ENCODE measurements around the gene INO80C.
"Not testable (repeated sequence)": the region's sequence is repeated elsewhere in the genome, so short reads cannot be mapped to it uniquely, and the experiment has no call there.

INO80C gene

DNA sequence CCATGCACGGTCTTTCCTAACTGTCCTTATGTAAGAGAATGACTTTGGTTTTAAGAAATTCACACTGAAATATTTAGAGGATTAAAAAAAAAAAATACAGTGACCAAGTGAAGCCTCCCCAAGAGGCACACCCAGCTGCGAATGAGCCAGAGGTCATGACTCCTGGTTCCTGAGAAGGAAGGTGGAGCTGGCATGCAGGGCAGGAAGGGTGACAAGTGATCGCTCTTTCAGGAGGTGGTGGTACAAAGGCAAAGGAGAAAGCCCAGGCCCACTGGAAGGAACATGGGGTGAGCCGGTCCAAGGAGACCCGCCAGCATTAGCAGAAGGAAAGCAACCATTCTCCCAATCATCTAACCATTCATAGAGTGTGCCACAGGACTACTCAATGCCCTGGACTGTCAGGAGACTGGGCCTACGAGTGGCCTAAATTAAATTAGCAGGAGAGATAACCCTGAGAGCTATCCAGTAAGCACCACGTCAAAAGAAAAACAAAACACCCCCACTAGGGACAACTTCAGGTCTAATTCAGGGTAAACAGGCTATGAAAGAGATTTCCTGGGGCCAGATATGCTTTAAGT lies 7.8 kb downstream of the INO80C start:
- TF ChIP-seq, protein P1, sequence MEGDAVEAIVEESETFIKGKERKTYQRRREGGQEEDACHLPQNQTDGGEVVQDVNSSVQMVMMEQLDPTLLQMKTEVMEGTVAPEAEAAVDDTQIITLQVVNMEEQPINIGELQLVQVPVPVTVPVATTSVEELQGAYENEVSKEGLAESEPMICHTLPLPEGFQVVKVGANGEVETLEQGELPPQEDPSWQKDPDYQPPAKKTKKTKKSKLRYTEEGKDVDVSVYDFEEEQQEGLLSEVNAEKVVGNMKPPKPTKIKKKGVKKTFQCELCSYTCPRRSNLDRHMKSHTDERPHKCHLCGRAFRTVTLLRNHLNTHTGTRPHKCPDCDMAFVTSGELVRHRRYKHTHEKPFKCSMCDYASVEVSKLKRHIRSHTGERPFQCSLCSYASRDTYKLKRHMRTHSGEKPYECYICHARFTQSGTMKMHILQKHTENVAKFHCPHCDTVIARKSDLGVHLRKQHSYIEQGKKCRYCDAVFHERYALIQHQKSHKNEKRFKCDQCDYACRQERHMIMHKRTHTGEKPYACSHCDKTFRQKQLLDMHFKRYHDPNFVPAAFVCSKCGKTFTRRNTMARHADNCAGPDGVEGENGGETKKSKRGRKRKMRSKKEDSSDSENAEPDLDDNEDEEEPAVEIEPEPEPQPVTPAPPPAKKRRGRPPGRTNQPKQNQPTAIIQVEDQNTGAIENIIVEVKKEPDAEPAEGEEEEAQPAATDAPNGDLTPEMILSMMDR (conservative IDR thresholded peaks at IDR 0.05; ENCODE audit: low read depth, low read length) = no peak
- DNase-seq (ENCODE audit: low read depth) = no peak
- H3K4me3 ChIP-seq (ENCODE audit: low read depth, low read length) = no peak overlapping the region

DNA sequence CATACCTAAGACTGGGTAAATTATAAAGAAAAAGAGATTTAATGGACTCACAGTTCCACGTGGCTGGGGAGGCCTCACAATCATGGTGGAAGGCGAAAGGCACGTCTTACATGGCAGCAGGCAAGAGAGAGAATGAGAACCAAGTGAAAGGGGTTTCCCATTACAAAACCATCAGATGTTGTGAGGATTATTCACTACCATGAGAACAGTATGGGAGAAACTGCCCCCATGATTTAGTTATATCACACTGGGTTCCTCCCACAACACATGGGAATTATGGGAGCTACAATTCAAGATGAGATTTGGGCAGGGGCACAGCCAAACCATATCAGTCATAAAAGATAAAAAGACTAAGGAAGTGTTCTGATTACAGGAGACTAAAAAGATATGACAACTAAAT lies 8.5 kb downstream of the INO80C start:
- not testable (repeated sequence) for H3K4me3 ChIP-seq (ENCODE audit: low read depth, low read length); DNase-seq (ENCODE audit: low read depth)

DNA sequence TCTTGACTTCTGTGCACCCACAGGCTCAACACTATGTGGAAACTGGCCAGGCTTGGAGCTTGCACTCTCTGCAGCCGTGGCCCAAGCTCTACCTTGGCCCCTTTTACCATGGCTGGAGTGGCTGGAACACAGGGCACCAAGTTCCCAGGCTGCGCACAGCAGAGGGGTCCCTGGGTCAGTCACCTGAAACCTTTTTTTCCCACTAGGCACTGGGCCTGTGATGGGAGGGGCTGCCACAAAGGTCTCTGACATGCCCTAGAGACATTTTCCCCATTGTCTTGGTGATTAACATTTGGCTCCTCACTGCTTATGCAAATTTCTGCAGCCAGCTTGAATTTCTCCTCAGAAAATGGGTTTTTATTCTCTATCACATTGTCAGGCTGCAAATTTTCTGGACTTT lies 9.4 kb downstream of the INO80C start:
- H3K4me3 ChIP-seq (ENCODE audit: low read depth, low read length); DNase-seq (ENCODE audit: low read depth): not testable (repeated sequence)

DNA sequence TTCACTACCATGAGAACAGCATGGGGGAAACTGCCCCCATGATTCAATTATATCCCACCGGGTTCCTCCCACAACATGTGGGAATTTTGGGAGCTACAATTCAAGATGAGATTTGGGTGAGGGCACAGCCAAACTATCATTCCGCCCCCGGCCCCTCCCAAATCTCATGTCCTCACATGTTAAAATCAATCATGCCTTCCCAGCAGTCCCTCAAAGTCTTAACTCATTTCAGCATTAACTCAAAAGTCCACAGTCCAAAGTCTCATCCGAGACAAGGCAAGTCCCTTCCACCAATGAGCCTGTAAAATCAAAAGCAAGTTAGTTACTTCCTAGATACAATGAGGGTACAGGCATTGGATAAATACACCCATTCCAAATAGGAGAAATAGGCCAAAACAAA lies 10.2 kb downstream of the INO80C start:
- not testable (repeated sequence) for DNase-seq (ENCODE audit: low read depth); H3K4me3 ChIP-seq (ENCODE audit: low read depth, low read length)

DNA sequence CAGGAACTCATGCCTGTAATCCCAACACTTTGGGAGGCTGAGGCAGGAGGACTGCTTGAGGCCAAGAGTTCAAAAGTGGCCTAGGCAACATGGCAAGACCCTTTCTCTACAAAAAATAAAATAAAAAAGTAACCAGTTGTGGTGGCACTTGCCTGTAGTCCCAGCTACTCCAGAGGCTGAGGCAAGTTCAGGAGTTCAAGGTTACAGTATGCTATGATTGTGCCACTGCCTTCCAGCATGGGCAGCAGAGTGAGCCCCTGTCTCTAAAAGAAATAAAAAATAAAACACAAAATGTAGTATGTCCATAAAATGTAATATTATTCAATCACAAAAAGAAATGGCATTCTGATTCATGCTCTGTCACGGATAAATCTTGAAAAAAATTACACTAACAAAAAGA lies 11.9 kb downstream of the INO80C start:
- no peak for DNase-seq (ENCODE audit: low read depth)
- TF ChIP-seq, protein P1 (conservative IDR thresholded peaks at IDR 0.05; ENCODE audit: low read depth, low read length) = no peak
- H3K4me3 ChIP-seq (ENCODE audit: low read depth, low read length) = no peak overlapping the region

DNA sequence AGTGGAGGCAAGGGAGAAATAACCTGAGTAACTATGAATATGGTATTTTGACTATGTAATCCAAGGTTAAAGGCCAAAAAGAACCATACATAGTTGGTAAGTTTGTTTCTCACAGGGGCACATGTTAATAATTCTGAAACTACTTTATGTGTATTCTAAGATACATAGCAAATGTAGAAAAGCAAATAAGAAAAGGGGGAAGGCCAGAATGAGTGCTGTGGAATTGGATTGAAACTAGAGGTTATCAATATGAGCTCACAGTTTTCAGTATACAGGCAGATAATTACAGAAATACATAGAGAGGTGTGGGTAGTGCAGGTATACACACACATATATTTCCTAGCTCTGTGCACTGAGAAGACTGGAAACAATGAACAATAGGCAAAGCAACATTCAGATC lies 13.7 kb downstream of the INO80C start:
- no peak for DNase-seq (ENCODE audit: low read depth)
- H3K4me3 ChIP-seq (ENCODE audit: low read depth, low read length) = no peak overlapping the region
- TF ChIP-seq, protein P1 (conservative IDR thresholded peaks at IDR 0.05; ENCODE audit: low read depth, low read length) = no peak

DNA sequence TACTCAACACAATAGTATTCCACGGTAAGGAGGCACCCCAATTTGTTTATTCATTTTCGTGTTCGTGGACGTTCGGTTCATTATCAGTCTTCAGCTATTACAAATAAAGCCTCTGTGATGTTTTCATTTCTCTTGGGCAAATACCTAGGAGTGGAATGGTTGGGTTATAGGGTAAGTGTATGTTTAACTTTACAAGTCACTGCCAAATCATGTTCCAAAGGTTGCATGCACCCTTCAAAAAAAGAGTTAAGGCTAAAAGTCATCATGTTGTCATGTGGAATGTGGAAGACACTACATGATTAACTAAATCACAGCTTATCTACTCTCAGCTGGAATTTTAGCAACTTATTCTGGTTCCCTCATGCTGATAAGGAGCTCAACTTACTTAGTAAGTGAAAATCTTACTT lies 15.8 kb downstream of the INO80C start:
- TF ChIP-seq, protein P1 (conservative IDR thresholded peaks at IDR 0.05; ENCODE audit: low read depth, low read length) = no peak
- DNase-seq (ENCODE audit: low read depth) = no peak
- no peak overlapping the region for H3K4me3 ChIP-seq (ENCODE audit: low read depth, low read length)

DNA sequence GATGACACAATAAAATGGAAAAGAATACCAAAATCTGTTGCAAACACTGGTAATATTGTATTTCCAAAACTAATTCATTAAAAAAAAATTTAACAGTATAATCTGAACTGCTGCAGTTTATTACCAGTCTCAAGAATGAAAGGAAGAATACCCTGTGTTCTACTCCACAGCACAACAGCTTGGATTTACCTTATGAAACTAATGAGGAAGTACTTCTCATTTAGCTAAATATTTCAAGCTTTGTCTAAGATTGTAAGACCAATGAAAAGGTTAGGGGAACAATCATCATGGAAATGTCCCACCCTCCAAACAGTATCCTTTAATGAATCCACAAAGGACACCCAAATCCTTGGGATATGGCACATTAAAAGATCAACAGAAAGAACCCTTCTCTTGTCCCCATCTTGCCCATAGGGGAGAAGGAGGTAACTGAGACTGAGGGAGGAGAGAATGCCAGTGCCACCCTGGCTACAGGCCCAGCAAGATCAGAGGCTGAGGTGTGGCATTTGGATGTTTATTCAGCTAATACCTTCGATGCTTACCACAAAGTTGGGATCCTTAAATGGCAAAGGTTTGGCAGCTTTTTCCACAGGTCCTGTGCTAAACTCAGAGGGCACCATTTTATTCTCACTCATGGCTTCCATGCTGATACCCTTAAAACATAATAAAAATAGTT lies 17.7 kb downstream of the INO80C start:
- no peak for DNase-seq (ENCODE audit: low read depth)

More for the DNA sequence above, 17.7 kb downstream of the INO80C start:
- no peak overlapping the region for H3K4me3 ChIP-seq (ENCODE audit: low read depth, low read length)
- TF ChIP-seq, protein P1 (conservative IDR thresholded peaks at IDR 0.05; ENCODE audit: low read depth, low read length) = no peak

Data from choroid plexus epithelial cell (primary cell).